Stimulated activated CD8-positive, alpha-beta memory T cell treated with anti-CD3 and anti-CD28 coated beads, Interleukin-2, amount 100 ng/mL, for 48 hours (primary cell): ENCODE results near the gene NOXA1.

Experiments
- DNase-seq, 2 donors: peaks; one replicate each; pipeline ENCODE4 v3.0.0-alpha.2; 2020; ENCODE audit warnings: low read depth in 2 of 2

NOXA1 gene

GRCh38 chr9:137423514-137424291, 510 bp downstream of the NOXA1 start:
- no peak for DNase-seq

DNA sequence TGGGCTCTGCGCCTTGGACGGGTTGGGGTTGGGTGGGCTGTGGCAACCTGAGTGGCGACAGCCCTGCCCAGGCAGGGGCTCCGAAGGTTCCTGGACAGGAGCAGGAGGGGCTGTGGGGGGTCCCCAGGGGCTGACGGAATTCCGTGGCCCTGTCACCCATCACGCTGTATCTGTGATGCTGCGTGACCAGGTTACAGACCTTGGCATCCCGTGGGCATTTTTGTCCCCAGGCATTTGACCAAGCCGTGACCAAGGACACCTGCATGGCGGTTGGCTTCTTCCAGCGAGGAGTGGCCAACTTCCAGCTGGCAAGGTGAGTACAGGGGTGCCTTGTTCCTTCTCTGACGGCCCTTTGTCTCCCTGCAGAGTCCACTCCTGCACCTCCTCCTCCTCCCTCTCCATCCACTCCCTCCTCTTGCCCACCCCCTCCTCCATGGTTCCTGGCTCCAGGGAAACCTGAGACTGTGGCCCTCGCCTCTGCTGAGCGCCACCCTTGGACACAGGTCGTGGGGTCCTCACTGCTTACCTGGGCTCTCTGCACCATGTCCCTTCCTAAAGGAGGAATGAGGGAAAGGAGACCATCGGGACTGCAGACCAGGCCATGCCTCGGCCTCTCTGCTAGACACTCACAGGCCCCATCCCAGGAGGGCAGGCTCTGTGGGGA, 3.0 kb downstream of the NOXA1 start:
- DNase-seq: no peak

DNA sequence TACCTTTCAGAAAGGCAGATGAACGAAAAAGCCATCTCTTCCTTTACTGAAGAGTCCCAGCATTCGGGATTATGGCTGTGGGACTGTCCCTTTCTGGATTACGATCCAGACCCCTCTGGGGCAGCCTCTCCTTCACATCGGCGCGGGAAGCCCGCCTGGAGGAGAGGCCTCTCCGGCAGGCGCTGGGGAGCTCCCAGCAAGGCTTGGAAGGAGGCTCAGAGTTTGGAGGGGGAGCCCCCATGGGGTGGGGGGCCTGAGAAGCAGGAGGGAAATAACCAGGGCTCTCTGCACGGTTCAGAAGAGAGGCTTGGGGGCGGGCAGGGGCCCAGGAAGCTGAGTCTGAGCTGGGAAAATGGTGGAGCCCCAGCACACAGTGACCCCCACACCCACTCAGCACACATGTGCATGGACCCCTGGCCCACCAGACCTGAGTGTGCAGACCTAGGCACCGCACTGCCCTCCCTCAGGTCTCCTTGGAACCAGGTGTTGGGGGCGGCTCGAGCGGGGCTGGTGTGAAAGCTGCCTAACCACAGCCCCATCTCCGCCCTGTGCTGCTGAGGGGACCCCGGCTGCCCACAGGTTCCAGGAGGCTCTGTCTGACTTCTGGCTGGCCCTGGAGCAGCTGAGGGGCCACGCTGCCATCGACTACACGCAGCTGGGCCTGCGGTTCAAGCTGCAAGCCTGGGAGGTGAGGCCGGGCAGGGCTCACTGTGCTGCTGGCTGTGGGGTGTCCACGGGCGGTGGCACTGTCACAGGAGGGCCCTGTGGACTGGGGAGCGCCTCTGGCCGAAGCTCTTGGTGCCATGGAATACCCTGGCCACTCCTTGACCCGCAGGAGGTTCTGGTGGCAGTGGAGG, 4.5 kb downstream of the NOXA1 start:
- DNase-seq: no peak

- no peak for DNase-seq
Observed at GRCh38 chr9:137428311-137428630, 5.1 kb downstream of the NOXA1 start.

DNA sequence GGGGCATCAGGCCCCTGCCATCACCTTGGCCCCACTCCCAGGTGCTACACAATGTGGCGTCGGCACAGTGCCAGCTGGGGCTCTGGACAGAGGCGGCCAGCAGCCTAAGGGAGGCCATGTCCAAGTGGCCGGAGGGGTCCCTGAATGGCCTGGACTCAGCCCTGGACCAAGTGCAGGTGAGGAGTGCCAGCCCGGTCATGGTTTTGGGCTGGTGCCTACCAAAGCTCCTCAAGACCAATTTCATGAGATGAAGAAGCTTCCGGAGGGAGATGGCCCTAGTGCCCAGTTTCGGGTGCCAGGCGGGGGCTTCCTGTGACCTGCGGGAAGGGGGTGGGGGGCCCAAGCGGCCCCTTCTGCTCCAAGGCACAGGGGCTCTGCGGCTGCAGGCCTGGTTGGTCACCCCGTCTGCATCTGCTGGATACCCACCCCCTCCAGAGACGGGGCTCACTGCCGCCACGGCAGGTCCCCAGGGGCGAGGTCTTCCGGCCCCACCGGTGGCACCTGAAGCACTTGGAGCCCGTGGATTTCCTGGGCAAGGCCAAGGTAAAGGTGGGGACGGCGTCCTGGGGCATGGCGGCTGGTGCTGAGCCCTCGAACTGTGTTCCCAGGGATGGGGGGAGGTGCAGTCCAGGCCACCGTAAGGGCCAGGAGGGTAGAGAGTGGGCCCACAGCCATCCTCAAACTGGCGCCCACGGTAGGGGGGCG, 5.8 kb downstream of the NOXA1 start:
- DNase-seq: no peak

DNA sequence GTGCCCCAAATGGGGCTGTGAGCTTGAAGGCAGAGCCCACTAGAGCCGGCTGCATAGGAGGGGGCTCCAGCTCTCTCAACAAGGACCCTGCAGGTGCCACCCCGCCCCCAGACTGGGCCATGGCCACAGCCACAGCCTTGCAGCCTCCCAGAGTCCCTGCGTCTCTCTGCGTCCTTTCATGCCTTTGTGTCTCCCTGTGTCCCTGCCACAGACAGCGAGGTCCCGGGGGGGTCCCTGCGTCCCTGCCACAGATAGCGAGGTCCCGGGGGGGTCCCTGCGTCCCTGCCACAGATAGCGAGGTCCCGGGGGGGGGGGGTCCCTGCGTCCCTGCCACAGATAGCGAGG, 6.3 kb downstream of the NOXA1 start:
- DNase-seq: no peak

DNA sequence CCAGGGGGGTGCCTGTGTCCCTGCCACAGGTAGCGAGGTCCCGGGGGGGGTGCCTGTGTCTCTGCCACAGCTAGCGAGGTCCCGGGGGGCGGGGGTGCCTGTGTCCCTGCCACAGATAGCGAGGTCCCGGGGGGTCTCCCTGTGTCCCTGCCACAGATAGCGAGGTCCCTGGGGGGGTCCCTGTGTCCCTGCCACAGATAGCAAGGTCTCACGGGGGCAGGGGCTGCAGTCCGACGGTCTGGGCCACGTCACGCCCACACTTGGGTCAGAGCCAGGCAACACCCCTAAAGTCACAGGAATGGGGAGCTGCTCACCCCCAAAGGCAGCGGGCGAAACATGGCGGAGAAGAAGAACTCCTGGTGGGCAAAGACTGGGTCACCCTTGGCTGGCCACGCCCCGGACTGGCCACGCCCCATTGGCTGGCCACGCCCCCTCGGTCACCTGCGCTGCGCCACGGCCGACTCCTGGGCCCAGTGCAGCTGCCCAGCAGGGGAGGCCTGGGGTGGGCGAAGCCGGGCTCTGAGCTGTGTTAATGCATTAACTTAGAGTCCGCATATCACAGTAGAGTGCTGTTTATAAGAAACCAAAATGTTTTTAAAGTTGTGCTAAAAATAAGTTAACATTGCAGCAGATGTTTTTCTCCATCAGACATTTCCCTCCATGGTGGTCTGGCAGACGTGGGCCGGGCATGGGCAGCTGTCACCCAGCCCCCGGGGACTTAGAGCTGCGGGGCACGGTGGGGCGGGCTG, 7.0 kb downstream of the NOXA1 start:
- no peak for DNase-seq

GRCh38 chr9:137430723-137431415, 7.7 kb downstream of the NOXA1 start:
- no peak for DNase-seq

- DNase-seq: no peak
Observed at GRCh38 chr9:137431416-137431931, 8.3 kb downstream of the NOXA1 start.

DNA sequence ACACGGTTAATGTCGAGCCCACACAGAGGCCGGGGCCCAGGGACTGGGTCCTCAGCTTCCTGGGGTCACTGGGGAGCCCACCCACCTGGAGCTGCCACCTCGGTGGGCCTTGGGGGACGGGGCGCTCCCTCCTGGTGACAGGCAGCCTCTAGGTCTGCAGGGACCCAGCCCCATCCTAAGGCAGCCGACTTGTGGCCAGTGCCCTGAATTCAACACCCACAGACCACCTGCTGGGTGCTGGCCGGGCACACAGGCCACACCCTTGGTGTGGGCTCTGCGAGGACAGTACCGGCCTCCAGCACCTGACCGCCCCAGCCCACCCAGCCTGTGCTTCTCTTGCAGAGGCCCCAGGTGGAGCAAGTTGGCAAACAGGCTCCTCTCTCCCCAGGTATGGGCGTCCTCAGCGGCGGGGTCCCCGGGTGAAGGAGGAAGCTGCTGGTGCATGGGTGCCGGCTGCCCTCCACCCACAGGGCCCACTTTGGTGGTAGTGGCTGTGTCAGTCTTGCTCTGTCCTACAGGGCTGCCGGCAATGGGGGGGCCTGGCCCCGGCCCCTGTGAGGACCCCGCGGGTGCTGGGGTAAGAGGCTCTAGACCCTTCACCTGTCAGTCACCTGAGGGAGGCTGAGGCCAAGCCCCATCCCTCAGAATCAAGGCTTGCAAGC, 9.6 kb downstream of the NOXA1 start:
- DNase-seq: no peak

- no peak for DNase-seq
Observed at GRCh38 chr9:137433349-137433915, 10.2 kb downstream of the NOXA1 start.

DNA sequence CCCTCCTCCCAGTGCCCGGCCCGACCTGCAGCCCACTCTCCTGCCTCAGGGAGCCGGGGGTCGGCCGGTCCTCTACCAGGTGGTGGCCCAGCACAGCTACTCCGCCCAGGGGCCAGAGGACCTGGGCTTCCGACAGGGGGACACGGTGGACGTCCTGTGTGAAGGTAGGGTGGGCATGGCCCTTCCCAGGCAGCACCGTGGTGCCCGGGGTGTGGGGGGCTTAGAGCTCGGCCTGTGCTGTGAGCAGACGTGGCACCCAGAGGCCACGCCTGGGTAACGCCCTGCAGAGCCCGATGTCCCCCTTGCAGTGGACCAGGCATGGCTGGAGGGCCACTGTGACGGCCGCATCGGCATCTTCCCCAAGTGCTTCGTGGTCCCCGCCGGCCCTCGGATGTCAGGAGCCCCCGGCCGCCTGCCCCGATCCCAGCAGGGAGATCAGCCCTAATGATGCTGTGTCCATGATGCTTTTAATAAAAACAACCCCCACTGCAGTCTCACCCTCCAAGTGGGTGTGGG, 10.8 kb downstream of the NOXA1 start:
- DNase-seq: no peak

- DNase-seq: no peak
Observed at GRCh38 chr9:137434498-137435380, 11.5 kb downstream of the NOXA1 start.

- DNase-seq: no peak
Observed at GRCh38 chr9:137435381-137435891, 12.2 kb downstream of the NOXA1 start.

GRCh38 chr9:137435980-137436760, 13.0 kb downstream of the NOXA1 start:
- no peak for DNase-seq

- no peak for DNase-seq
Observed at GRCh38 chr9:137436761-137437600, 13.8 kb downstream of the NOXA1 start.
